HepG2 (cell line): ENCODE data around the gene ZBED6.

ENCODE experiments used
- ETV6 ChIP-seq: sonication (generic); formaldehyde crosslinking; conservative IDR thresholded peaks from 2 replicates; pipeline ENCODE4 v1.4.0; 2020; ENCODE audit warnings: missing genetic modification reagents
- HDAC2 ChIP-seq: sonication (generic); formaldehyde crosslinking; IDR thresholded peaks from 2 replicates; pipeline ENCODE4 v1.4.0; 2020; ENCODE audit warnings: missing genetic modification reagents
- HNRNPLL ChIP-seq: fragments of 200-400 bp; formaldehyde crosslinking; IDR thresholded peaks from 2 replicates; pipeline ENCODE4 v1.6.1; 2017; ENCODE audit warnings: mild to moderate bottlenecking, low read depth, low read length; ENCODE audit not compliant: poor library complexity, severe bottlenecking
- REXO4 ChIP-seq: sonication (generic); formaldehyde crosslinking; IDR thresholded peaks from 2 replicates; pipeline ENCODE4 v1.8.0; 2022; ENCODE audit warnings: missing genetic modification reagents, mild to moderate bottlenecking, borderline replicate concordance
- SP1 ChIP-seq, 2 experiments: fragments of 450-650 bp in 1 of 2; sonication (generic) in 1 of 2; formaldehyde crosslinking in 1 of 2; IDR thresholded peaks; 2 replicates each; pipeline versions ENCODE4 v1.4.0 to v1.6.1; 2016 to 2020; ENCODE audit warnings: missing genetic modification reagents in 1 of 2
- YY1 ChIP-seq: IDR thresholded peaks from 2 replicates; pipeline ENCODE4 v1.6.1; 2011; ENCODE audit warnings: low read length, low read depth, moderate library complexity, mild to moderate bottlenecking; ENCODE audit not compliant: insufficient read depth, insufficient replicate concordance
- ZFP41 ChIP-seq: sonication (generic); formaldehyde crosslinking; IDR thresholded peaks from 2 replicates; pipeline ENCODE4 v1.4.0; 2020; ENCODE audit warnings: mild to moderate bottlenecking, missing genetic modification reagents, borderline replicate concordance
- ZNF274 ChIP-seq: sonication (generic); formaldehyde crosslinking; IDR thresholded peaks from 2 replicates; pipeline ENCODE4 v1.5.1; 2020; ENCODE audit warnings: mild to moderate bottlenecking, missing genetic modification reagents
- ZNF326 ChIP-seq: sonication (generic); formaldehyde crosslinking; IDR thresholded peaks from 2 replicates; pipeline ENCODE4 v1.4.0; 2020; ENCODE audit warnings: missing genetic modification reagents, borderline replicate concordance
- TF ChIP-seq, protein P1 (sequence below): IDR thresholded peaks from 2 replicates; pipeline ENCODE4 v1.6.1; 2016; ENCODE audit warnings: missing genetic modification reagents, missing compliant biosample characterization
- TF ChIP-seq, protein P2 (sequence below), 2 experiments: IDR thresholded peaks; 2 replicates each; pipeline ENCODE4 v1.6.1; 2011 to 2012; ENCODE audit warnings: low read length in 2 of 2, borderline replicate concordance in 1 of 2, low read depth in 1 of 2, mild to moderate bottlenecking in 1 of 2, moderate library complexity in 1 of 2
- TF ChIP-seq, protein P3 (sequence below): sonication (generic); formaldehyde crosslinking; IDR thresholded peaks from one replicate; pipeline ENCODE4 v1.5.1; 2020; ENCODE audit warnings: mild to moderate bottlenecking, missing genetic modification reagents; ENCODE audit errors: not compliant biosample characterization
- TF ChIP-seq, protein P4 (sequence below): sonication (generic); formaldehyde crosslinking; IDR thresholded peaks from 2 replicates; pipeline ENCODE4 v1.8.1; 2023; ENCODE audit warnings: mild to moderate bottlenecking, missing genetic modification reagents
- TF ChIP-seq, protein P5 (sequence below): sonication (generic); formaldehyde crosslinking; IDR thresholded peaks from 2 replicates; pipeline ENCODE4 v1.4.0; 2020; ENCODE audit warnings: missing genetic modification reagents, borderline replicate concordance

DNA sequence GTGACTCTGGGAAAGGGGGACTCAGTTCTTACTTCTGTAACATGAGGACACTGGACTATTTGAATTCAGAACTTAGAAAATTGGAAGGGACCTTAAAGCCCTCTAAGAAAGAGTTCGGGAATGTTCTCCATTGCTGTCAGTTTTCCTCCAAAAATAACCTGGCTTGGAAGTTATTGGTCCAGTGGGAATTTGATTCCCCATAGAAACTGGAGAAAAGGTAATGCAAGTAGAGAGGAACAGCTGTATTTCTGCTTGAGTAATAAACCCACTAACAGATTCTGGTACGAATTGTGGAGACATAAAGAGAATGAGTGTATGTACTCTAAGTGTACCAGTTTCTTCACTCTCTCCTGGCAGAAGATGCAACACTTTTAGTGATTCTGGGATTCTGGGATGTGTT is 1.8 kb downstream of the ZBED6 start:
- TF ChIP-seq, protein P1, sequence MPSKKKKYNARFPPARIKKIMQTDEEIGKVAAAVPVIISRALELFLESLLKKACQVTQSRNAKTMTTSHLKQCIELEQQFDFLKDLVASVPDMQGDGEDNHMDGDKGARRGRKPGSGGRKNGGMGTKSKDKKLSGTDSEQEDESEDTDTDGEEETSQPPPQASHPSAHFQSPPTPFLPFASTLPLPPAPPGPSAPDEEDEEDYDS, result no peak
- TF ChIP-seq ZFP41 (CRISPR knock-in tag) (no peak), HDAC2 (CRISPR knock-in tag) (no peak), ZNF326 (CRISPR knock-in tag) (no peak), YY1 (no peak), ZNF274 (no peak), HNRNPLL (no peak), SP1 (IDR thresholded peaks at IDR 0.05) (no peak), SP1 (CRISPR knock-in tag; IDR thresholded peaks at IDR 0.05) (no peak), ETV6 (CRISPR knock-in tag) (no peak), REXO4 (CRISPR knock-in tag) (no peak)
- TF ChIP-seq, protein P2, sequence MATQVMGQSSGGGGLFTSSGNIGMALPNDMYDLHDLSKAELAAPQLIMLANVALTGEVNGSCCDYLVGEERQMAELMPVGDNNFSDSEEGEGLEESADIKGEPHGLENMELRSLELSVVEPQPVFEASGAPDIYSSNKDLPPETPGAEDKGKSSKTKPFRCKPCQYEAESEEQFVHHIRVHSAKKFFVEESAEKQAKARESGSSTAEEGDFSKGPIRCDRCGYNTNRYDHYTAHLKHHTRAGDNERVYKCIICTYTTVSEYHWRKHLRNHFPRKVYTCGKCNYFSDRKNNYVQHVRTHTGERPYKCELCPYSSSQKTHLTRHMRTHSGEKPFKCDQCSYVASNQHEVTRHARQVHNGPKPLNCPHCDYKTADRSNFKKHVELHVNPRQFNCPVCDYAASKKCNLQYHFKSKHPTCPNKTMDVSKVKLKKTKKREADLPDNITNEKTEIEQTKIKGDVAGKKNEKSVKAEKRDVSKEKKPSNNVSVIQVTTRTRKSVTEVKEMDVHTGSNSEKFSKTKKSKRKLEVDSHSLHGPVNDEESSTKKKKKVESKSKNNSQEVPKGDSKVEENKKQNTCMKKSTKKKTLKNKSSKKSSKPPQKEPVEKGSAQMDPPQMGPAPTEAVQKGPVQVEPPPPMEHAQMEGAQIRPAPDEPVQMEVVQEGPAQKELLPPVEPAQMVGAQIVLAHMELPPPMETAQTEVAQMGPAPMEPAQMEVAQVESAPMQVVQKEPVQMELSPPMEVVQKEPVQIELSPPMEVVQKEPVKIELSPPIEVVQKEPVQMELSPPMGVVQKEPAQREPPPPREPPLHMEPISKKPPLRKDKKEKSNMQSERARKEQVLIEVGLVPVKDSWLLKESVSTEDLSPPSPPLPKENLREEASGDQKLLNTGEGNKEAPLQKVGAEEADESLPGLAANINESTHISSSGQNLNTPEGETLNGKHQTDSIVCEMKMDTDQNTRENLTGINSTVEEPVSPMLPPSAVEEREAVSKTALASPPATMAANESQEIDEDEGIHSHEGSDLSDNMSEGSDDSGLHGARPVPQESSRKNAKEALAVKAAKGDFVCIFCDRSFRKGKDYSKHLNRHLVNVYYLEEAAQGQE (IDR thresholded peaks at IDR 0.05; ENCODE audit: borderline replicate concordance in 1 of 2, low read depth in 1 of 2, low read length in 2 of 2), result no peak
- TF ChIP-seq, protein P3, sequence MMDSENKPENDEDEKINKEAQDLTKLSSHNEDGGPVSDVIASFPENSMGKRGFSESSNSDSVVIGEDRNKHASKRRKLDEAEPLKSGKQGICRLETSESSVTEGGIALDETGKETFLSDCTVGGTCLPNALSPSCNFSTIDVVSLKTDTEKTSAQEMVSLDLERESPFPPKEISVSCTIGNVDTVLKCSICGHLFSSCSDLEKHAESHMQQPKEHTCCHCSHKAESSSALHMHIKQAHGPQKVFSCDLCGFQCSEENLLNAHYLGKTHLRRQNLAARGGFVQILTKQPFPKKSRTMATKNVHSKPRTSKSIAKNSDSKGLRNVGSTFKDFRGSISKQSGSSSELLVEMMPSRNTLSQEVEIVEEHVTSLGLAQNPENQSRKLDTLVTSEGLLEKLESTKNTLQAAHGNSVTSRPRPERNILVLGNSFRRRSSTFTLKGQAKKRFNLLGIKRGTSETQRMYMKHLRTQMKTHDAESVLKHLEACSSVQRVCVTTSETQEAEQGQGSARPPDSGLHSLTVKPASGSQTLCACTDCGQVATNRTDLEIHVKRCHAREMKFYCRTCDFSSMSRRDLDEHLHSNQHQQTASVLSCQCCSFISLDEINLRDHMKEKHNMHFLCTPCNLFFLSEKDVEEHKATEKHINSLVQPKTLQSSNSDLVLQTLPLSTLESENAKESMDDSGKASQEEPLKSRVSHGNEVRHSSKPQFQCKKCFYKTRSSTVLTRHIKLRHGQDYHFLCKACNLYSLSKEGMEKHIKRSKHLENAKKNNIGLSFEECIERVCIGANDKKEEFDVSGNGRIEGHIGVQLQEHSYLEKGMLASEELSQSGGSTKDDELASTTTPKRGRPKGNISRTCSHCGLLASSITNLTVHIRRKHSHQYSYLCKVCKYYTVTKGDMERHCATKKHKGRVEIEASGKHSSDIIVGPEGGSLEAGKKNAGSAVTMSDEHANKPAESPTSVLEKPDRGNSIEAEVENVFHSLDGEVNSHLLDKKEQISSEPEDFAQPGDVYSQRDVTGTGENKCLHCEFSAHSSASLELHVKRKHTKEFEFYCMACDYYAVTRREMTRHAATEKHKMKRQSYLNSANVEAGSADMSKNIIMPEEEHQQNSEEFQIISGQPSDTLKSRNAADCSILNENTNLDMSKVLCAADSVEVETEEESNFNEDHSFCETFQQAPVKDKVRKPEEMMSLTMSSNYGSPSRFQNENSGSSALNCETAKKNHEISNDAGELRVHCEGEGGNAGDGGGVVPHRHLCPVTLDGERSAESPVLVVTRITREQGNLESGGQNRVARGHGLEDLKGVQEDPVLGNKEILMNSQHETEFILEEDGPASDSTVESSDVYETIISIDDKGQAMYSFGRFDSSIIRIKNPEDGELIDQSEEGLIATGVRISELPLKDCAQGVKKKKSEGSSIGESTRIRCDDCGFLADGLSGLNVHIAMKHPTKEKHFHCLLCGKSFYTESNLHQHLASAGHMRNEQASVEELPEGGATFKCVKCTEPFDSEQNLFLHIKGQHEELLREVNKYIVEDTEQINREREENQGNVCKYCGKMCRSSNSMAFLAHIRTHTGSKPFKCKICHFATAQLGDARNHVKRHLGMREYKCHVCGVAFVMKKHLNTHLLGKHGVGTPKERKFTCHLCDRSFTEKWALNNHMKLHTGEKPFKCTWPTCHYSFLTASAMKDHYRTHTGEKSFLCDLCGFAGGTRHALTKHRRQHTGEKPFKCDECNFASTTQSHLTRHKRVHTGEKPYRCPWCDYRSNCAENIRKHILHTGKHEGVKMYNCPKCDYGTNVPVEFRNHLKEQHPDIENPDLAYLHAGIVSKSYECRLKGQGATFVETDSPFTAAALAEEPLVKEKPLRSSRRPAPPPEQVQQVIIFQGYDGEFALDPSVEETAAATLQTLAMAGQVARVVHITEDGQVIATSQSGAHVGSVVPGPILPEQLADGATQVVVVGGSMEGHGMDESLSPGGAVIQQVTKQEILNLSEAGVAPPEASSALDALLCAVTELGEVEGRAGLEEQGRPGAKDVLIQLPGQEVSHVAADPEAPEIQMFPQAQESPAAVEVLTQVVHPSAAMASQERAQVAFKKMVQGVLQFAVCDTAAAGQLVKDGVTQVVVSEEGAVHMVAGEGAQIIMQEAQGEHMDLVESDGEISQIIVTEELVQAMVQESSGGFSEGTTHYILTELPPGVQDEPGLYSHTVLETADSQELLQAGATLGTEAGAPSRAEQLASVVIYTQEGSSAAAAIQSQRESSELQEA (CRISPR knock-in tag), result no peak
- TF ChIP-seq, protein P4, sequence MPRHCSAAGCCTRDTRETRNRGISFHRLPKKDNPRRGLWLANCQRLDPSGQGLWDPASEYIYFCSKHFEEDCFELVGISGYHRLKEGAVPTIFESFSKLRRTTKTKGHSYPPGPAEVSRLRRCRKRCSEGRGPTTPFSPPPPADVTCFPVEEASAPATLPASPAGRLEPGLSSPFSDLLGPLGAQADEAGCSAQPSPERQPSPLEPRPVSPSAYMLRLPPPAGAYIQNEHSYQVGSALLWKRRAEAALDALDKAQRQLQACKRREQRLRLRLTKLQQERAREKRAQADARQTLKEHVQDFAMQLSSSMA, result no peak
- TF ChIP-seq, protein P5, sequence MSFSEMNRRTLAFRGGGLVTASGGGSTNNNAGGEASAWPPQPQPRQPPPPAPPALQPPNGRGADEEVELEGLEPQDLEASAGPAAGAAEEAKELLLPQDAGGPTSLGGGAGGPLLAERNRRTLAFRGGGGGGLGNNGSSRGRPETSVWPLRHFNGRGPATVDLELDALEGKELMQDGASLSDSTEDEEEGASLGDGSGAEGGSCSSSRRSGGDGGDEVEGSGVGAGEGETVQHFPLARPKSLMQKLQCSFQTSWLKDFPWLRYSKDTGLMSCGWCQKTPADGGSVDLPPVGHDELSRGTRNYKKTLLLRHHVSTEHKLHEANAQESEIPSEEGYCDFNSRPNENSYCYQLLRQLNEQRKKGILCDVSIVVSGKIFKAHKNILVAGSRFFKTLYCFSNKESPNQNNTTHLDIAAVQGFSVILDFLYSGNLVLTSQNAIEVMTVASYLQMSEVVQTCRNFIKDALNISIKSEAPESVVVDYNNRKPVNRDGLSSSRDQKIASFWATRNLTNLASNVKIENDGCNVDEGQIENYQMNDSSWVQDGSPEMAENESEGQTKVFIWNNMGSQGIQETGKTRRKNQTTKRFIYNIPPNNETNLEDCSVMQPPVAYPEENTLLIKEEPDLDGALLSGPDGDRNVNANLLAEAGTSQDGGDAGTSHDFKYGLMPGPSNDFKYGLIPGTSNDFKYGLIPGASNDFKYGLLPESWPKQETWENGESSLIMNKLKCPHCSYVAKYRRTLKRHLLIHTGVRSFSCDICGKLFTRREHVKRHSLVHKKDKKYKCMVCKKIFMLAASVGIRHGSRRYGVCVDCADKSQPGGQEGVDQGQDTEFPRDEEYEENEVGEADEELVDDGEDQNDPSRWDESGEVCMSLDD (CRISPR knock-in tag), result no peak
